Activated naive CD4-positive, alpha-beta T cell treated with anti-CD3 and anti-CD28 coated beads, Interleukin-2, amount 50 U/mL, for 24 hours (primary cell): ENCODE results near the gene AGBL4.

Experiments used
- H3K27ac Mint-ChIP-seq: one replicate; pipeline ENCODE4 v1.8.0; 2021; ENCODE audit warnings: mild to moderate bottlenecking, mixed read lengths
- H3K27me3 Mint-ChIP-seq: one replicate; pipeline ENCODE4 v1.8.0; 2021; ENCODE audit warnings: mixed read lengths
- H3K36me3 Mint-ChIP-seq: one replicate; pipeline ENCODE4 v1.8.0; 2021; ENCODE audit warnings: mixed read lengths
- H3K4me1 Mint-ChIP-seq: one replicate; pipeline ENCODE4 v1.8.0; 2021; ENCODE audit warnings: mixed read lengths
- H3K4me3 Mint-ChIP-seq: one replicate; pipeline ENCODE4 v1.8.0; 2021; ENCODE audit warnings: mild to moderate bottlenecking, mixed read lengths
- H3K9me3 Mint-ChIP-seq: one replicate; pipeline ENCODE4 v1.8.0; 2021; ENCODE audit warnings: mixed read lengths

Gene AGBL4

DNA sequence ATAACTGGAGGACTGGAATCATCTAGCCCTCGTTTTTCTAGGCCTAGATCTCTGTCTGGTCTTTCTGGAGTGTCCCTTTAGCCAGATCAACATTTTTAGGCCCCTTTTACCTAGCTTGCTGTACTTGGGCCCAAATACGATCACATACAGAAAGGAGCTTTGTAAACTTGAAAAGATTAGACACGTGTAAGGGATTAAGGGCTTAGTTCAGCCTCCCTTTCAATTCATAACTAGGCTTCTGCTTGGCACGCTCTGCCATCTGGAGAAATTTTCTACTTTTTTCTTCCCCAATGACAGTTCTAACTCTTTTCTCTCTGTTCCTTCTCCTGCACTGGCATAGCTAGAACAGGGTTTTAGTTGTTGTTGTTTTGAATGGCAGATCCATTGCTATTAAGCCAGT lies 1093.7 kb downstream of the AGBL4 start:
- no peaks in the 10 kb centered on the region for H3K4me1 Mint-ChIP-seq
- no peak overlapping the region for H3K4me3 Mint-ChIP-seq
- H3K36me3 Mint-ChIP-seq, result no peaks in the 10 kb centered on the region
- H3K27ac Mint-ChIP-seq, result no peak overlapping the region
- peaks cover 10% of the 10 kb centered on the region for H3K9me3 Mint-ChIP-seq
- H3K27me3 Mint-ChIP-seq, result peaks cover 1% of the 10 kb centered on the region

DNA sequence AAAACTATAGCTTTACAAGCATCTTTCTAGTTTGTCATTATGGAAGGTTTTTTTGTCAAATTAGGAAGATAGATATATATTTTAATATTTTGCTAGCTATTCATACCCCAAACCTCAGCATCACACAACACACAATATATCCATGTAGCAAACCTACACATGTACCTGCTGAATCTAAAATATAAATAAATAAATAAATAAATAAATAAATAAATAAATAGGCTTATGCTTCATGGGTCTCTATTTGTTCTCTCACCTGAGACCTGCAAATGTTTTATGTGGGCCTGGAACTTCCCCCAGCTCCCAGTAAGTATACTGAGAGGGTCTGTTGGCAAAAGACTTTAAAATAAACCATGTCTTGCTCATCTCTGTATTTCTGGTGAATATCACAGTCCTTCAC lies 1099.7 kb downstream of the AGBL4 start:
- no peak overlapping the region for H3K27ac Mint-ChIP-seq
- H3K4me1 Mint-ChIP-seq, result no peaks in the 10 kb centered on the region
- no peak overlapping the region for H3K4me3 Mint-ChIP-seq
- H3K27me3 Mint-ChIP-seq, result peaks cover 1% of the 10 kb centered on the region
- H3K9me3 Mint-ChIP-seq, result peaks cover 10% of the 10 kb centered on the region
- H3K36me3 Mint-ChIP-seq, result no peaks in the 10 kb centered on the region

DNA sequence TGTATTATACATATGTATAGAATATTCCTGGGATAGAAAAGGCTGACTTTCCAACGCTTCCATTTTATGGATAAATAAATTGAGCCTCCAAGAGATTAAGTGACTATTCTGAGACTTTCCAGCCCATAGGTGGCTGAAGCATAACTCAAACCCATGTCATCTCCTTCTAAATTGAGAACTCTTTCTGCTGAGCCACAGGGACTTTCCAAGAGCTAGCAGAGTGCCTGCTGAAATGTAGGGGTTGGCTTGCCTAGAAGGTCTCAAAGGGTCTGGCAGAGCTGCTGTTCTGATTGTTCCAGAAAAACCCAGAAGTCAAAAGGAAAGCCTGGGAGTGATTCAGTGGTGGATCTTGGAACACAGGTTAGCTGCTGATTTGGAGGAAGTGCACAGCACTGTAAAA lies 1100.6 kb downstream of the AGBL4 start:
- Mint-ChIP-seq H3K9me3 (peaks cover 10% of the 10 kb centered on the region), H3K4me3 (no peak overlapping the region), H3K27me3 (peaks cover 1% of the 10 kb centered on the region), H3K36me3 (no peaks in the 10 kb centered on the region), H3K4me1 (no peaks in the 10 kb centered on the region), H3K27ac (no peak overlapping the region)

DNA sequence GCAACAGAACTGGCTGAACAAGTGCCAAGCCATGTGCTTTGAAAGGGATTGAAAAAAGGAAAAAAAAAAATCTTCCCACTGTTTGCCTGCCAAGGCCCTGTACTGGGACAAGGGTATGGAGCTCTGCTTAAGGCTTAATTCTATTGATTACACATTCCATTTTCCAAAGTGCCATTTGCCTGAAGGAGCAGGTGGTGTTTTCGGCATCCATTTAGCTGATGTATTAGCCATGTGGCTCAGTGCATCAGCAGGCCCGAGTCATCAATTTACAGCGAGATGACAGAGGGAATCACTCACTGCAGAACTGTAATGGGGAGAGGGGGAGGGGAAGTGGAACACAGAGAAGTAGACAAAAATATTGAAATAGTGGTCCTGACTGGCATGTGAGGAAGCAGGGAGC lies 1102.9 kb downstream of the AGBL4 start:
- Mint-ChIP-seq H3K9me3 (peaks cover 2% of the 10 kb centered on the region), H3K27me3 (peaks cover under 1% of the 10 kb centered on the region), H3K36me3 (no peaks in the 10 kb centered on the region), H3K4me3 (no peak overlapping the region), H3K4me1 (no peaks in the 10 kb centered on the region), H3K27ac (no peak overlapping the region)

DNA sequence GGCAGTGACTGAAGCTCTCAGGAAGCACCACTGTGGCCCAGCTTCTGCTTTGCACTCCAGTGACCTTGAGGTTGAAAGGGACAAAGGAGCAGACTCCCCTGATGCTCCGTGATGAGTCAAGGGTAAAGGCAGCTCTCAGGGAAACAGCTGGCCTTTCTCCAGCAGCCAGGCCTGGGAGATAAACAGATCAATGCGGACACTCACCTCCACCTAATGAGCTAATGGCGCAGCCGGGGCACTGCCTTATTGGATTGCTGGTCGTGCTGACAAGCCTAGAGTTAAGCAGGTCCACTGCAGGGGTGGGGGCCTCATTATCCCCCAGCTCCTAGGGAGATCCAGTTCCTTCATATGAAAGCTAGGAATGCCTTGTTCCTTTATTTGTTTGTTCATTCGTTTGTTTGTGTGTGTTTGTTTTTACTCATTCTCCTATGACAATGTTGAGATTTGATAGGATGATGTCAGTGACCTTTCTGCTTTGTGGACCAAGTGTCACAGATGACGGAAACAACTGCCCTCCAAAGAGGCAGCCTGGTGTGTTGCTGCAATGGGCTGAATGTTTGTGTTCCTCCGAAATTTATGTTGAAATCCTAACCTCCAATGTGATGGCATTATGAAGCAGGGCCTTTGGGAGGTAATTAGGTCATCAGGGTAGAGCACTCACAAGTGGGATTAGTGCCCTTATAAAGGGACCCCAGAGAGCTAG lies 1105.7 kb downstream of the AGBL4 start:
- Mint-ChIP-seq H3K9me3 (no peaks in the 10 kb centered on the region), H3K36me3 (no peaks in the 10 kb centered on the region), H3K27me3 (peaks cover 1% of the 10 kb centered on the region), H3K4me3 (no peak overlapping the region), H3K4me1 (no peaks in the 10 kb centered on the region), H3K27ac (no peak overlapping the region)

DNA sequence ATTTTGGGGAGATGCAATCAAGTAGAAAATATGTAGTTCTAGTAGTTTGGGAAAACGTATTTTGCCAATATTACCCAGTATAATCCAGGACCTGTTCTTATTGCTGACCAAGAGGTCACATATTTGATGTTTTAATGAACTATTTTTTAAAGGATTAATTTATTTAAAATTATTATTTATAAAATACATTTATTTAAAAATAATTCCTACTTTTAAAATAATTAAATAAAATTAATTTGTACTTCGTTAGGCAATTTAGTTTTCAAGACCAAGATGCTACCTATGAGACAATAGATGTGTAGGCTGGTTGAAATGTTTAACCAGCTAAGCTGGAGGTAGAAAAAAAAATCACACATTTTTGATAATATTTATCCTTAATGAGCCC lies 1106.7 kb downstream of the AGBL4 start:
- peaks cover 3% of the 10 kb centered on the region for H3K27me3 Mint-ChIP-seq
- H3K4me3 Mint-ChIP-seq, result no peak overlapping the region
- no peak overlapping the region for H3K27ac Mint-ChIP-seq
- no peaks in the 10 kb centered on the region for H3K4me1 Mint-ChIP-seq
- no peaks in the 10 kb centered on the region for H3K36me3 Mint-ChIP-seq
- H3K9me3 Mint-ChIP-seq, result no peaks in the 10 kb centered on the region

DNA sequence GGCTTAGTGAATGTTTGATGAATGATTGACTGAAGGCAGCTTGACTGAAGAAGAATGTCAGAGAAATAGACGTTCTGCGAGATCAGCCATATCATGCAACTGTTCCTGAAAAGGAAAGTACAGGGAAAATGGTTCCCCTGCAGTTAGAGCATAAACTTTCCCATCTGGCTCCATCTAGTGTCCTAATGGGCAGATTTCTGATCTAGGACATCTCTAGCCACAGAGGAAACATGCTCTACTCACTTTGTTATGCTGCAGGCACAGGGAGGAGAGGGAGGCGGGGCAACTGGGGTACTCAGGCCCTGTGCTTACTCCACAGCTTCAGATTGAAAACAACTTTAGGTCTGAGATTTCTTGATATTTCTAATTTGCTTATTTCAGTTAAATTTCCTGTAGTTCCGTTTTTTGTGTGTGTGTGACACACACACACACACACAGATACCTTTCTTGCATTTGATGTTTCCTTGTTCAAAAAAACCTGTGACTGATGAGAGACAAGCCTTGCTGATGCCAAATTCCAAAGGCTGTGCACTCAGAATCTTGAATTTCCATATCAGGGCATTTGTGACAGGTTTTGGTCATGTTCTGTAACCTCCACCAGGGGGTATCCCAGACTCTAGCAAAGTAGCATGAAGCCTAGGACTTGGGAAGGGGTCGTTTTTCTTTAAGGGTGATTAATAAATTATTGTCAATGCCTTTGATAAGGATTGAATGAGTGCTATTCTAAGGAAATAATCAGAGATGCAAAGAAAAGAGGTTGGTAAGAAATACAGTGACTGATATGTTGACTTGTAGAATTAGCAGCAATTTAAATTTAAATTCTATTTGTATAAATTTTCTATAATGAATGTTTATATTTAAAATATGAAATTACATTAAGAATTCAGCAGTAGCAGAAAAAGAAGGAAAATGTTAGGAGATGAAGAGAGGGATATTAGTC lies 1107.4 kb downstream of the AGBL4 start:
- Mint-ChIP-seq H3K4me1 (no peaks in the 10 kb centered on the region), H3K27ac (no peak overlapping the region), H3K9me3 (no peaks in the 10 kb centered on the region), H3K4me3 (no peak overlapping the region), H3K27me3 (peaks cover 3% of the 10 kb centered on the region), H3K36me3 (no peaks in the 10 kb centered on the region)

DNA sequence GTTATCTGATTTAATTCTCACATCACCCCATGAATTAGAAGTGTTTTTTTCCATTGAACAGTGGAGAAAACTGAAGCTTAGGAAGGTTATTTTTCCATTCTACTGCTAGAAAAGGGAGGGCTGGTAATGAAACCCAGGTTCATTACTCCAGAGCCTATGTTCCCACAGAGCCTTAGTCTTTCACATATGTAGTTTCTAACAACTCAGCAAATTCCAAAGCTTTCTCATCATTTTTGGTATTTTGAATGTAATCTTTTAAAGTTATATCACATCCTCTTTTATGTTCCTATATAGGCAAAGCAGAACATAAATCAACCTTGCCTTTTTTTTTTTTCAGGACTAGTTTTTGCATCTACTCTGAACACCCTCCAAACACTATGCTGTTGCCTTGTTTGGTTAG lies 1115.1 kb downstream of the AGBL4 start:
- Mint-ChIP-seq H3K27ac (no peak overlapping the region), H3K4me1 (no peaks in the 10 kb centered on the region), H3K4me3 (no peak overlapping the region), H3K9me3 (no peaks in the 10 kb centered on the region), H3K27me3 (peaks cover 10% of the 10 kb centered on the region), H3K36me3 (no peaks in the 10 kb centered on the region)

DNA sequence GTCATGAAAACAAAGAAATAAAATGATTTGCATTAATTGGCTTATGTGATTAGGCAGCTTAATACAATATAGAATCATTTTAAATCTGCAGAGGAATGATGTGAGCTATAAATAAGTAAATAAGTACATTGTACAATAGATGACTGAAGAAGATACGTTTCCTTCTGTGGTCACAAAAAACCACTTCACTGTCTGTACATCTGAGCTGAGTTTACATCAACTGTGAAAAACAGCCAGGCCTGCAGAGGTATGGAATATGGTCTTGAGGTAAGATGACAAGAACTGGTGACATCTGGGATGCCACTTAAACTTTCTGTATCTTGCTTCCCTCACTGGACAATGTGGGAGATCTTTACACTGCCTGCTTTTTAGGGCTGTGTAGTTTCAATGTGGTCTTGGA lies 1117.0 kb downstream of the AGBL4 start:
- no peaks in the 10 kb centered on the region for H3K9me3 Mint-ChIP-seq
- no peaks in the 10 kb centered on the region for H3K4me1 Mint-ChIP-seq
- peaks cover 9% of the 10 kb centered on the region for H3K27me3 Mint-ChIP-seq
- H3K36me3 Mint-ChIP-seq, result no peaks in the 10 kb centered on the region
- no peak overlapping the region for H3K27ac Mint-ChIP-seq
- H3K4me3 Mint-ChIP-seq, result no peak overlapping the region

DNA sequence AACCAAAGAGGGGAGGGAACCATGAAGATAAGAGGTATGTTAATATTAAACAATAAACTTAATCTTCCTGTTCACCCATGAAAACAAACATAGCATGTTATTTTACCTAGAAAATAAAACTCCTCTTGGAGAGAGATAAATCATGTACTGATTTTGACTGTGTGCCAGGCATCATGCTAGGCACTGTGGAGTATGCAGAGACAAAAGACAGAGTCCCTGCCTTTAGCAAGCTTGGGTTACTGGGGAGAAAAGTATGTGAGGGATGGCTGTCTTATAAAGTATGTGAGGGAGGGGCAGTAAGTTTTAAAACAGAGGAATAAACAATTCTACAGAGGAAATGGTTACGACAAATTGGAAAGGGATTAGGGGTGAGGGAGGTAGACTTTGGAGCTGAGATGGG lies 1117.6 kb downstream of the AGBL4 start:
- H3K9me3 Mint-ChIP-seq, result no peaks in the 10 kb centered on the region
- no peaks in the 10 kb centered on the region for H3K4me1 Mint-ChIP-seq
- no peaks in the 10 kb centered on the region for H3K36me3 Mint-ChIP-seq
- no peak overlapping the region for H3K4me3 Mint-ChIP-seq
- H3K27ac Mint-ChIP-seq, result no peak overlapping the region
- peaks cover 9% of the 10 kb centered on the region for H3K27me3 Mint-ChIP-seq

DNA sequence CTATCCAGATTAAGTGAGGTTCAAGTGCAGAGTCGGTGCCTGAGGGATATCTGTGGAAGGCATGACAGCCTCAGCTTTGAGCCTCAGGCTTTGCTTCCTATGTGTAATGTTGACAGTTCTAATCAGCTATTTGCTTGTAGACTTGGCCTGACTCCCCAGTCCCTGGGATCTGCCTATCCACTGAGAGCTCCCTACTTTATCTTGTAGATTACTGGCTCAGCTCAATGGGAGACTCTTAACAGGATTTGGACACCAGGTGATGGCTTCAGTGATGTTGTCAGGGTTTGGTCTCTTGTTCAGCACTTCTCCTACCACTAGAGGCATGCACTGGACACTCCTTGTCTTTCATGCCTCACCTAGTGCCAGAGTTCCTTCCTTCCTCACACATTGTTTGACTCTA lies 1120.5 kb downstream of the AGBL4 start:
- no peak overlapping the region for H3K27ac Mint-ChIP-seq
- H3K4me3 Mint-ChIP-seq, result no peak overlapping the region
- no peaks in the 10 kb centered on the region for H3K4me1 Mint-ChIP-seq
- no peaks in the 10 kb centered on the region for H3K36me3 Mint-ChIP-seq
- peaks cover 11% of the 10 kb centered on the region for H3K27me3 Mint-ChIP-seq
- H3K9me3 Mint-ChIP-seq, result no peaks in the 10 kb centered on the region

DNA sequence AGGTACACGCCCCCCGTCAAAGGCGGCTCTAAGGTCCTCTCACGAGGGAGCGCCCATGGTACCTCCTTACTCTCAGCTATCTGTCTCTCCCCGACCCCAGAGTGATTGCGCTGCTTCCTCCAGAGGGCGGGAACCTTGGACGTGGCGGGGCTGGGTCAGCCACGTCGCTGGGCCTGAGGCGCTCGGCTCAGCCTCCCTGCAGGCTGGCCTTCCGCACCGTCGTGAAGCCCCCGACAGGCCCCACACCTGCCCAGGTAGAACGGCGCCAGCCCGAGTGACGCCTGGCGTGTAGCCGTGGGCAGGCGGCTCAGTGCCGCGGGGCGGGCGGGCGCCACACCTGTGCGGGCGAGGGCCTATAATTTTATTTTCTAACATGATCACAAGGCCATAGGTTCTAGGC lies 1124.9 kb downstream of the AGBL4 start:
- Mint-ChIP-seq H3K27ac (no peak overlapping the region), H3K27me3 (peaks cover 7% of the 10 kb centered on the region)

DNA sequence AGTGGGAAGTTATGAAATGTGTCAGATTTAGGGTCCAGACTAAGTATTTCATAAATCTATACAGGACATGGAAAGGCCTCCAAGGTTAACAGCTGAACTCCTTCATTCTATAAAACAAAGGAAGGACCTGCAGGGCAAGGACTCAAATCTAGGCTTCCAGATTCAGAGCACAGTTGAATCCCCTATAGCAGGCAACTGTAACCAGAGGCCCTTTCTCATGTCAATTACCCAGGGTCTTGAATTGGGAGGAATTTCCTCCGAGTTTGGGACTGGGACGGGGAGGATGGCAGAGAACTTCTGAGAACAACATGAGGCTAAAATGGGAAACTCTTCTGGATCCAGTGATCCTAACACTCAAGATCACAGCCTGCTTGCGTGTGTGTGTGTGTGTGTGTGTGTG lies 1134.1 kb downstream of the AGBL4 start:
- H3K27me3 Mint-ChIP-seq, result peaks cover 4% of the 10 kb centered on the region
- H3K27ac Mint-ChIP-seq, result no peak overlapping the region
- H3K4me3 Mint-ChIP-seq, result no peak overlapping the region
- H3K9me3 Mint-ChIP-seq, result no peaks in the 10 kb centered on the region
- H3K36me3 Mint-ChIP-seq, result no peaks in the 10 kb centered on the region
- H3K4me1 Mint-ChIP-seq, result no peaks in the 10 kb centered on the region

More for the DNA sequence above, 1124.9 kb downstream of the AGBL4 start:
- no peak overlapping the region for H3K4me3 Mint-ChIP-seq
- no peaks in the 10 kb centered on the region for H3K4me1 Mint-ChIP-seq
- H3K9me3 Mint-ChIP-seq, result no peaks in the 10 kb centered on the region
- H3K36me3 Mint-ChIP-seq, result no peaks in the 10 kb centered on the region

DNA sequence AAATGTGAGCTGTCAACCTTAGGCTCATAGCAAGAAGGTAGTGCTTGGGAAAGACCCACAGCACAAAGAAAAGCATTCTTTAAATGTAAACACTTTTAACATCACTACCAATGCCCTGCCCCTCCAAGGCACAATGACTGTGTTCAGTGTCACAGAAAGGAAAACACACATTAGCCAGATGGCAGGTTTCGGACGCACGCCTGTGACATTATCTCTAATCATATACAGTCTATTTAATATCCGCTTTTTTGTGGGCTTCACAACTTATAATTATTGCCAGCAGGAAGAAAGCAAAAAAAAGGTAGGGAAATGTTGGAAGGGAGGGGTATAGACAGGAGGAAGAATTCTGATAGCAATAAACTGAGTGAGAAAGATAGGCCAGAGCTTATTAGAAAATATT lies 1134.7 kb downstream of the AGBL4 start:
- no peaks in the 10 kb centered on the region for H3K36me3 Mint-ChIP-seq
- no peak overlapping the region for H3K27ac Mint-ChIP-seq
- no peaks in the 10 kb centered on the region for H3K4me1 Mint-ChIP-seq
- no peaks in the 10 kb centered on the region for H3K9me3 Mint-ChIP-seq
- H3K27me3 Mint-ChIP-seq, result peaks cover 5% of the 10 kb centered on the region
- H3K4me3 Mint-ChIP-seq, result no peak overlapping the region

DNA sequence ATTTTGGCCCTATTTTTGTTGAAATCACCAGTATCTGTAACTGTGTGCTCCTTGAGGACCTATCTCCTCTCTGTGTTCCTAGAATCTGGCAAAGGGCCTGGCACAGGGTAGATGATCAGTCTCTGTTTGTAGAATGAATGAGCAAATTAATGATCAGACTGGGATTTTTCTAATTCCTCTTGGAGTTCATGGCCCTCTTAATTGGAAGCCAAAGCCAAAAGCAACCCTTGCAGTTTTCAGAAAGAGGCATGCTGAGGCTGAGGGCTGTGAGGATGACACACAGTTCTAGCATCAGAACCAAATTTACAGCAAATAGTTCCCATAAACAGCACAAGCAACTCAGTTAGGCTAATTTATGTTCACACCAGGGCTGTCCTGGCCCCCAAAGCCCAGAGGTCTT lies 1136.0 kb downstream of the AGBL4 start:
- no peak overlapping the region for H3K4me3 Mint-ChIP-seq
- H3K36me3 Mint-ChIP-seq, result no peaks in the 10 kb centered on the region
- H3K9me3 Mint-ChIP-seq, result no peaks in the 10 kb centered on the region
- H3K4me1 Mint-ChIP-seq, result no peaks in the 10 kb centered on the region
- H3K27ac Mint-ChIP-seq, result no peak overlapping the region
- H3K27me3 Mint-ChIP-seq, result peaks cover 8% of the 10 kb centered on the region

DNA sequence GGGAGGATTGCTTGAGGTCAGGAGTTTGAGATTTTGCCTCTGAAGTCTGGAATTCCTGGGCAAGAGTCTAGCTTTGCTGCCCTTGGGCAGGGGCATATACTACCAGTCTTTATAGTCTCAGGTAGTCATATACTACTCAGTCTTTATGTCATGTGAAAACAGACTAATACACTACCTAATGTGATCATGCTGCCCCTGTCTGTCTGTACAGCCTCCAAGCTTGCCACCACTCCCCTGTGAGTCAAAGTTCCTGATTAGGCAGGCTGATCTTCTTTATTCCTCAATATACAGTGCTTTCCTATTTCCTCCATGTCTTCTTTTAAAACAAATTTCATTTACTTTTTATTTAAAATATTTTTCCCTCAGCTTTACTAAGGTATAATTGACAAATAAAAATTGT lies 1141.7 kb downstream of the AGBL4 start:
- H3K4me3 Mint-ChIP-seq, result no peak overlapping the region
- H3K9me3 Mint-ChIP-seq, result no peaks in the 10 kb centered on the region
- H3K36me3 Mint-ChIP-seq, result no peaks in the 10 kb centered on the region
- H3K27me3 Mint-ChIP-seq, result peaks cover 16% of the 10 kb centered on the region
- H3K27ac Mint-ChIP-seq, result no peak overlapping the region
- no peaks in the 10 kb centered on the region for H3K4me1 Mint-ChIP-seq
